ENCODE measurements around the gene REN. TPM values are rescaled to one million over a fixed set of nuclear protein-coding genes. Genes with fewer than 3 reads are reported as not detected.

REN gene
- total and polyA plus RNA-seq, 2 experiments from 2014 or later, result not detected

DNA sequence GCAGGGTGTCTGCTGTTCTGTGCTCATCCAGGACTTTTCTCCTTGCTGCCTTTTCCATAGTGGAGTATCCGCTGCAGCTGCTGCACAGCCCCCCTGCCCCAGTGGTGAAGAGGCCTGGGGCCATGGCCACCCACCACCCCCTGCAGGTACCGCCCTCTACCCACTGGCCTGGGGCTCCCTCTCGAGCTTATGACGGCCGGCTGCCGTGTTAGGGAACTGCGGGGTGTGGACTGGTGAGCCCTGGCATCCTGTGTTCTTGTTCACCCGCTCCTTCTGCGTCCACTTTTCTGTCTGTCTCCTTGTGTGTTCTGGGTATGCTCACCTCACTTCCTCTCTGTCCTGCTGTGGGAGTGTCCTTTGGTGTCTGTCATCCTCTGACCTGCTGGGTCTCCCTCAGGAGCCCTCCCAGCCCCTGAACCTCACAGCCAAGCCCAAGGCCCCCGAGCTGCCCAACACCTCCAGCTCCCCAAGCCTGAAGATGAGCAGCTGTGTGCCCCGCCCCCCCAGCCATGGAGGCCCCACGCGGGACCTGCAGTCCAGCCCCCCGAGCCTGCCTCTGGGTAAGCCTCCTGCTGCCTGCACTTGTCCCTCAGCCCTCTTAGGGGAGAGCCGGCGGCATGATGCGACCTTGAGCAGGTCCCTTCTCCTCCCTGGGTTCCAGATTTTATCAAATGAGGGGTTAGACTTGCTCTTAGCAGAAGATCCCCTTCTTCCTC lies 44.1 kb downstream of the REN start:
- no peaks in the 10 kb centered on the region for H3K79me2 ChIP-seq (ENCODE audit: insufficient read depth)
- H3F3A ChIP-seq (ENCODE audit: insufficient read depth), result no peaks in the 10 kb centered on the region
- no peak for DNase-seq
- H2AFZ ChIP-seq, result no peak overlapping the region
- H3K9ac ChIP-seq, result no peak overlapping the region
- H3K36me3 ChIP-seq (ENCODE audit: low read depth), result no peaks in the 10 kb centered on the region; the same call in 1 of the 2 replicates
- TF ChIP-seq EZH2 (IDR thresholded peaks at IDR 0.05; ENCODE audit: insufficient read depth, poor library complexity, severe bottlenecking) (no peak), EZH2phosphoT487 (IDR thresholded peaks at IDR 0.05; ENCODE audit: insufficient read depth, low read depth) (no peak)
- no peak overlapping the region for H3K27ac ChIP-seq
- H3K9me2 ChIP-seq (ENCODE audit: insufficient read depth), result no peaks in the 10 kb centered on the region
- H3K9me3 ChIP-seq (ENCODE audit: low read depth), result no peaks in the 10 kb centered on the region
- H3K4me3 ChIP-seq, result no peak overlapping the region
- in situ Hi-C loops (cut with MboI), result no loop called here
- no peaks in the 10 kb centered on the region for H4K20me1 ChIP-seq (ENCODE audit: insufficient read depth)
- H3K27me3 ChIP-seq (replicated peaks; ENCODE audit: insufficient read depth), result no peaks in the 10 kb centered on the region
- no peak overlapping the region for H3K4me2 ChIP-seq (ENCODE audit: unreplicated experiment)
- H3K4me1 ChIP-seq (ENCODE audit: insufficient read depth), result peaks cover 2% of the 10 kb centered on the region; the same call in 1 of the 2 replicates
- WGBS, 2 experiments (ENCODE audit: low coverage in 1 of 2, low lambda C conversion rate in 2 of 2, missing lambda C conversion rate in 2 of 2), result 87 to 93% methylated on average over 17 of the region's 17 CpGs

DNA sequence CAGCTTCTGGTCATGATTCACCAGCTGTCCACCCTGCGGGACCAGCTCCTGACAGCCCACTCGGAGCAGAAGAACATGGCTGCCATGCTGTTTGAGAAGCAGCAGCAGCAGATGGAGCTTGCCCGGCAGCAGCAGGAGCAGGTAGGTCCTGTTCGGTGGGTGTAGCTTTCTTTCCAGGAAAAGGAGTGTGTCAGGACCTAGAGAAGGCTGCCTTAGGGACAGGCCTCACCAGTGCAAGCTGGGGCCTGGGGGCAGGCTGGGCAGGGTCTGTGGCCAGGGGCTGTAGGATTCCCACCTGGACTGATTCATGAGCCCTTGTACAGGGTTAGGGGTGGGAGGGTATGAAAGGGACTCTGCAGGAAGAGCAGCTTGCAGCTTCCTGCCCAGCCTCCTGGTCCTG lies 49.6 kb downstream of the REN start:
- no peaks in the 10 kb centered on the region for H3K79me2 ChIP-seq (ENCODE audit: insufficient read depth)
- H3F3A ChIP-seq (ENCODE audit: insufficient read depth), result 0 out of 2 replicates have a peak, but pooled peaks cover 3% of the 10 kb centered on the region
- H2AFZ ChIP-seq, result no peak overlapping the region
- no peaks in the 10 kb centered on the region for H4K20me1 ChIP-seq (ENCODE audit: insufficient read depth)
- H3K9me2 ChIP-seq (ENCODE audit: insufficient read depth), result no peaks in the 10 kb centered on the region
- no peak overlapping the region for H3K9ac ChIP-seq
- H3K27me3 ChIP-seq (replicated peaks; ENCODE audit: insufficient read depth), result no peaks in the 10 kb centered on the region
- no peak overlapping the region for H3K27ac ChIP-seq
- TF ChIP-seq EZH2 (IDR thresholded peaks at IDR 0.05; ENCODE audit: insufficient read depth, poor library complexity, severe bottlenecking), result no peak
- TF ChIP-seq EZH2phosphoT487 (IDR thresholded peaks at IDR 0.05; ENCODE audit: insufficient read depth, low read depth), result no peak
- DNase-seq, result no peak
- 82 to 92% methylated on average over 4 of the region's 4 CpGs for WGBS, 2 experiments (ENCODE audit: low coverage in 1 of 2, low lambda C conversion rate in 2 of 2, missing lambda C conversion rate in 2 of 2)
- no peak overlapping the region for H3K4me2 ChIP-seq (ENCODE audit: unreplicated experiment)
- no peak overlapping the region for H3K4me3 ChIP-seq
- peaks cover 11% of the 10 kb centered on the region for H3K4me1 ChIP-seq (ENCODE audit: insufficient read depth)
- H3K9me3 ChIP-seq (ENCODE audit: low read depth), result no peaks in the 10 kb centered on the region
- in situ Hi-C loops (cut with MboI), result no loop called here
- H3K36me3 ChIP-seq (ENCODE audit: low read depth), result no peaks in the 10 kb centered on the region

DNA sequence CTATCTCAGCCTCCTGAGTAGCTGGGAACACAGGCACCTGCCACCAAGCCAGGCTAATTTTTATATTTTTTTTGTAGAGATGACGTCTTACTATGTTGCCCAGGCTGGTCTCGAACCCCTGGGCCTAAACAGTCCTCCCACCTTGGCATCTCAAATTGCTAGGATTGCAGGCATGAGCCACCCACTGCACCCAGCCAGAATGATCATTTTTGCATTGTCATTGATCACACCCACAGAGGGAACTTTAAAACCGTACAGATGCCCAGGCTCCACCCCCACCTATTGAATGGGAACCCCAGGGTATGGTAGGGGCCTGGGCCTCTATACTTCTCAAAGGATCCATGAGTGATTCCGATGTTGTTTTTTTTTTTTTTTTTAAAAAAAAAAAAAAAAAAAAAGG lies 51.0 kb downstream of the REN start:
- no peaks in the 10 kb centered on the region for H3K9me3 ChIP-seq (ENCODE audit: low read depth)
- no peaks in the 10 kb centered on the region for H4K20me1 ChIP-seq (ENCODE audit: insufficient read depth)
- peaks cover 11% of the 10 kb centered on the region for H3K4me1 ChIP-seq (ENCODE audit: insufficient read depth)
- H3K27ac ChIP-seq, result no peak overlapping the region
- no peak overlapping the region for H3K4me2 ChIP-seq (ENCODE audit: unreplicated experiment)
- no peaks in the 10 kb centered on the region for H3K9me2 ChIP-seq (ENCODE audit: insufficient read depth)
- DNase-seq, result no peak
- 0 out of 2 replicates have a peak, but pooled peaks cover 3% of the 10 kb centered on the region for H3F3A ChIP-seq (ENCODE audit: insufficient read depth)
- H3K79me2 ChIP-seq (ENCODE audit: insufficient read depth), result 0 out of 2 replicates have a peak, but pooled peaks cover 7% of the 10 kb centered on the region
- no peaks in the 10 kb centered on the region for H3K36me3 ChIP-seq (ENCODE audit: low read depth)
- no peaks in the 10 kb centered on the region for H3K27me3 ChIP-seq (replicated peaks; ENCODE audit: insufficient read depth)
- WGBS, 2 experiments (ENCODE audit: low coverage in 1 of 2, low lambda C conversion rate in 2 of 2, missing lambda C conversion rate in 2 of 2), result 96 to 99% methylated on average over 4 of the region's 4 CpGs
- no peak for TF ChIP-seq EZH2 (IDR thresholded peaks at IDR 0.05; ENCODE audit: insufficient read depth, poor library complexity, severe bottlenecking)
- TF ChIP-seq EZH2phosphoT487 (IDR thresholded peaks at IDR 0.05; ENCODE audit: insufficient read depth, low read depth), result no peak
- H3K9ac ChIP-seq, result no peak overlapping the region
- no peak overlapping the region for H3K4me3 ChIP-seq
- H2AFZ ChIP-seq, result no peak overlapping the region
- in situ Hi-C loops (cut with MboI), result no loop called here

GRCh38 chr1:204114606-204115005 lies 51.5 kb downstream of the REN start:
- Histone ChIP-seq H4K20me1 (ENCODE audit: insufficient read depth) (no peaks in the 10 kb centered on the region), H3K4me2 (ENCODE audit: unreplicated experiment) (no peak overlapping the region), H3K27me3 (replicated peaks; ENCODE audit: insufficient read depth) (no peaks in the 10 kb centered on the region), H3K79me2 (ENCODE audit: insufficient read depth) (0 out of 2 replicates have a peak, but pooled peaks cover 7% of the 10 kb centered on the region), H3K4me3 (no peak overlapping the region), H3F3A (ENCODE audit: insufficient read depth) (0 out of 2 replicates have a peak, but pooled peaks cover 3% of the 10 kb centered on the region), H3K9me2 (ENCODE audit: insufficient read depth) (no peaks in the 10 kb centered on the region), H3K4me1 (ENCODE audit: insufficient read depth) (peaks cover 11% of the 10 kb centered on the region), H3K36me3 (ENCODE audit: low read depth) (no peaks in the 10 kb centered on the region), H3K9me3 (ENCODE audit: low read depth) (no peaks in the 10 kb centered on the region), H3K9ac (no peak overlapping the region), H3K27ac (no peak overlapping the region), H2AFZ (no peak overlapping the region)
- 67 to 82% methylated on average over 4 of the region's 4 CpGs for WGBS, 2 experiments (ENCODE audit: low coverage in 1 of 2, low lambda C conversion rate in 2 of 2, missing lambda C conversion rate in 2 of 2)
- TF ChIP-seq EZH2 (IDR thresholded peaks at IDR 0.05; ENCODE audit: insufficient read depth, poor library complexity, severe bottlenecking), result no peak
- TF ChIP-seq EZH2phosphoT487 (IDR thresholded peaks at IDR 0.05; ENCODE audit: insufficient read depth, low read depth), result no peak
- in situ Hi-C loops (cut with MboI), result no loop called here
- no peak for DNase-seq

Data from GM23248 (cell line).